ENCODE measurements around the gene PARVA.

GRCh38 chr11:12446863-12447262, 69.5 kb downstream of the PARVA start:
- TF ChIP-seq CSDC2 (CRISPR knock-in tag; IDR thresholded peaks at IDR 0.05) (no peak), ZFP30 (CRISPR knock-in tag; IDR thresholded peaks at IDR 0.05) (no peak), ZFP3 (CRISPR knock-in tag; IDR thresholded peaks at IDR 0.05) (no peak), PATZ1 (CRISPR knock-in tag; IDR thresholded peaks at IDR 0.05; ENCODE audit: borderline replicate concordance) (no peak), RARB (CRISPR knock-in tag; IDR thresholded peaks at IDR 0.05) (no peak), ISL1 (CRISPR knock-in tag; IDR thresholded peaks at IDR 0.05) (no peak), TCF4 (CRISPR knock-in tag; IDR thresholded peaks at IDR 0.05; ENCODE audit: borderline replicate concordance) (no peak), TOX (CRISPR knock-in tag; IDR thresholded peaks at IDR 0.05; ENCODE audit: borderline replicate concordance) (no peak), GLIS3 (CRISPR knock-in tag; IDR thresholded peaks at IDR 0.05) (no peak), SNAI2 (CRISPR knock-in tag; IDR thresholded peaks at IDR 0.05) (no peak), CREB5 (CRISPR knock-in tag; IDR thresholded peaks at IDR 0.05; ENCODE audit: low read depth) (no peak), CSRNP3 (CRISPR knock-in tag; IDR thresholded peaks at IDR 0.05) (no peak)
